ENCODE data around the gene CFAP126.
"Not testable (repeated sequence)": the region's sequence is repeated elsewhere in the genome, so short reads cannot be mapped to it uniquely, and the experiment has no call there.

The CFAP126 gene, protein sequence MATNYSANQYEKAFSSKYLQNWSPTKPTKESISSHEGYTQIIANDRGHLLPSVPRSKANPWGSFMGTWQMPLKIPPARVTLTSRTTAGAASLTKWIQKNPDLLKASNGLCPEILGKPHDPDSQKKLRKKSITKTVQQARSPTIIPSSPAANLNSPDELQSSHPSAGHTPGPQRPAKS

DNA sequence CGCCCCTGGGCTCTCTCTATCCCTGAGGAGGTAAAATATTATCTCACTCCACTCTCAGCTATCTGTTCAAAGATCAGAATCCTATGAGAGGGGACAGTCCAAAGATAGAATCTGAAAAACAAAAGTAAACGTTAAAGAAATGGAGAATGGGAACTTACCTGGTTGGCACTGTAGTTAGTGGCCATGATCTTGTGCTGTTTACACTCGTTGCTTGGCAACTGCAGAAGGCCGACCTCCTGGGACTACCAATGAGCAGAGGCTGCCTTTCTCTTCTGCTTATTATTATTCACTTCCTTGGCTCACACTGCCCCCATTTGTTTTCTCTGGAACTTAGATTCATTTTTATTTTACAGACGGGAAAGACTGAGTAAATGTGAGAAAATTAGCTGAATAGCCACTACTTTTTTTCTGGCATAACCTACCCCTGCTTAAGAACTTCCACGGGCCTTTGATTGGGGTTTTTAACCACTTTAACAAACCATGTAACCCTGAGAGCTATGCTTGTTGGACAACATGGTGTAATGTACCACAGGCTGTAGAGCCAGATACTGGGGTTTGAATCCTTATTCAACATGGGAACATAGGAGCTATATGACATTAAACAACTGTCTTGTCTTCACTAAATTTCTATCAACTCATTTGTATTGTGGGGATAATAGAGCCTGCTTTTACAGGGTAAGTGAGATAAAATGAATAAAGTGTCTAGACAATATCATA is at the start of gene CFAP126:
Gene CFAP126, minus strand, starts transcription at position 193 of the 717 bp plus-strand sequence. Its CDS starts 8 bp downstream, at position 185.
- in situ Hi-C loops (cut with HindIII; ENCODE audit: low sequenced_read_pairs) = loop anchor here (25.0 kb wide), 1 partner anchor 156 kb away; the partner anchor contains the start of genes APOA2, FCER1G and NDUFS2

DNA sequence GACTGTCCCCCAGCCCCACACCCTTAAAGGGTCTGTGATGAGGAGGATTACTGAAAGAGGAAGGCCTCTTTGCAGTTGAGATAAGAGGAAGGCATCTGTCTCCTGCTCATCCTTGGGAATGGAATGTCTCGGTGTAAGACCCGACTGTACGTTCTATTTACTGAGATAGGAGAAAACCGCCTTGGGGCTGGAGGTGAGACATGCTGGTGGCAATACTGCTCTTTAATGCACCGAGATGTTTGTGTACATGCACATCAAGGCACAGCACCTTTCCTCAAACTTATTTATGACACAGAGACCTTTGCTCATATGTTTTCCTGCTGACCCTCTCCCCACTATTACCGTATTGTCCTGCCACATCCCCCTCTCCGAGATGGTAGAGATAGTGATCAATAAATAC is 45.4 kb upstream of the CFAP126 start:
- in situ Hi-C loops (cut with HindIII; ENCODE audit: low sequenced_read_pairs) = not testable (repeated sequence)

DNA sequence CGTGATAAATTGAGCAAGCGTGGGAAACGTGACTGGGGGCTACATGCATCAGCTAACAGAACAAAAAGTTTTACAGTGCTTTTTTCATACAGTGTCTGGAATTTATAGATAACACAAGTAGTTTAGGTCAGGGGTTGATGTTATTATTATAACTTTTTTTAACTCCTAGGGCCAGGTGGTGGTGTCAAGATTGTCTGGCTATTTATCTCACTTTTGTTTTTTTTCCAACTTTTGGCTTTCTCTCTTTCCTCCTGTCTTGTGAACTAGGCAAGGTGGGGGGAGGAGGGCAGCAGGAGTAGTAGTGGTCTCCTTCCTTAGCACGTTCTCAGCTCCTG is 42.9 kb upstream of the CFAP126 start:
- in situ Hi-C loops (cut with HindIII; ENCODE audit: low sequenced_read_pairs) = not testable (repeated sequence)

DNA sequence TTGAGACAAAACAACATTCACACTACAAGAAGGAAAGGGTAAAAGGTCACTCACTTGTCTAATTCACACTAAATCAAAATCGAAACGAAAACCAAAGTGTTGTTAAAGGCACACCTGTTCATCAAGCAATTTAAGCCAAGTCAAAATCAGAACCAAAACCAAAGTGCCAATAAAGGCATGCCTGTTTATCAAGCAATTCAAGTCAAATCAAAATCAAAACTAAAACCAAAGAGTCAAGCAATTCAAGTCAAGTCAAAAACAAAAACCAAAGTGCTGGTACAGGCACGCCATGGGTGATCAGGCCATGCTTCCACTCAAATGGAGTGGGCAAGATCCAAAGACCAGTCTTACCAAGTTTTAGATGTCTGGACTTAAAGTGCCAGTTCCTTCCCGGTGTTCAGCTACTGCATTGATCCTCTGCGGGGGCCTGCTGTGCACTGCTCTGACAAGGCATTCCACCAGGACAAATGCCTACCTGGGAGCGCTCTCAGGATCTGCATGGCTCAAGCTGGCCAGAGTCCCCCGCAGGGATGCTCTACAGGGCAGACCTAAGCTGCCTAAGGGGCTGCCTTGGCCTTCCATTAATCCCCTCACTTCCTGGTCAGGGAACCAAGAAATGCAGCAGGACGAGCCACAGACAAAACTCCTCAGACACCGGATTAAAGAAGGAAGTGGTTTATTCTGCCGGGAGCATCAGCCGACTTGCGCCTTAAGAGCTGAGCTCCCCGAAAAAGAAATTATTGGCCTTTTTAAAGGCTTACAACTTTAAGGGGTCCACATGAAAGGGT is 42.4 kb upstream of the CFAP126 start:
- in situ Hi-C loops (cut with HindIII; ENCODE audit: low sequenced_read_pairs) = not testable (repeated sequence)

DNA sequence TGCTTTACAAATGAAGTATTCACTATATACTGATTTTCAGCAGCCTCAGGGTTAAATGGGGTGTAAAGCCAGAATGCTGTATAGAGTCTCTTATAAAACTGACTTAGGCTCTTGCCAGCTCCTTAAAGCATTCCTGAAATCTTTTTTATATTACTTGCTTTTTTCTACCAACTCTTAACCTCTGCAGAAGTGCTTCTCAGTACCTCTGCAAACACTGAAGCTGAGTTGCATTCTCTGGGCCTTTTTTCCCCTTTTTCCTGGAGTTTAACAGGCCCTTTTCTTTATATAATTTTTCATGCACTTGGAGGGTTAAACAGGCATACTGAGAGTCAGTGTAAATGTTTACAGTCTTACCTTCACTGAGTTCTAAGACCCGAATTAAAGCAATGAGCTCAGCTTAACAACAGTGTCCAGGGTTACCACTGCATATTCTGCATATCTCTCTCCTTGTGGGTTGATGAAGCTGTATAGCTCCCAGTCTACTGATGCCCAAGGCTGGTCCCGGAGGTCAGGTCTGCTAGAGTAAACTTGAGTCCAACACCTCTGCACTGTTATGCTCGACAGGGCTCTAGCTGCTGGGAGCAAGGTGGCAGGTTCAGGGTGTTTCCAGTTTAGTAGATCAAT is 40.9 kb upstream of the CFAP126 start:
- in situ Hi-C loops (cut with HindIII; ENCODE audit: low sequenced_read_pairs) = no loop called here

DNA sequence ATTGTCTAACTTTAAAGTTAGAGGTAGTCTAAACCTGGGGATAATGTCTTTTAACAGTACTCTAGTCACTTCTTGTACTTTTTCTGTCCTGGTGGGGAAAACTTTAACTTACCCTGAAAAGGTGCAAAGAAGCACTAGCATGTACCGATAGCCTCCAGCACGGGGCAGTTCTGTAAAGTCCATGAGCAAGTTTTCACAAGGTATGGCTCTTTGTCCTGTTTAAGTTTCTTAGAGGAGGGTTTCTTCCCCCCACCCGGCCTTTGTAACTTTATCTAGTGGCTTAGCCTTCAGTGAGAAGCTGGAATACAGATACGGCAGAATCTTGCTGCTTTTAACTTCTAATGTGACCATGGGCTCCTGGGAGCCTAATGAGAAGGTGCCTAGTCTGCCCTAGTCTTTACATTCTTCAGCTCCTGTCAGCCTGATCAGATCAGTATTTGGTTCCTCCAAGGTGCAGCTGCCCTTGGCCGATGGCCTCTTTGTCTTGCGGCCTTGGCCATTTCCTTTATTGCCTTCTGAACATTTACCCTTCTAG is 39.8 kb upstream of the CFAP126 start:
- in situ Hi-C loops (cut with HindIII; ENCODE audit: low sequenced_read_pairs) = no loop called here

DNA sequence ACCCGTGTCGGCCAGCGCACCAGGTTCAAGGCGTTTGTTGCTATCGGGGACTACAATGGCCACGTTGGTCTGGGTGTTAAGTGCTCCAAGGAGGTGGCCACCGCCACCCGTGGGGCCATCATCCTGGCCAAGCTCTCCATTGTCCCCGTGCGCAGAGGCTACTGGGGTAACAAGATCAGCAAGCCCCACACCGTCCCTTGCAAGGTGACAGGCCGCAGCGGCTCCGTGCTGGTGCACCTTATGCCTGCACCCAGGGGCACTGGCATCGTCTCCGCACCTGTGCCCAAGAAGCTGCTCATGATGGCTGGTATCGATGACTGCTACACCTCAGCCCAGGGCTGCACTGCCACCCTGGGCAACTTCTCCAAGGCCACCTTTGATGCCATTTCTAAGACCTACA is 38.9 kb upstream of the CFAP126 start:
- in situ Hi-C loops (cut with HindIII; ENCODE audit: low sequenced_read_pairs) = not testable (repeated sequence)

DNA sequence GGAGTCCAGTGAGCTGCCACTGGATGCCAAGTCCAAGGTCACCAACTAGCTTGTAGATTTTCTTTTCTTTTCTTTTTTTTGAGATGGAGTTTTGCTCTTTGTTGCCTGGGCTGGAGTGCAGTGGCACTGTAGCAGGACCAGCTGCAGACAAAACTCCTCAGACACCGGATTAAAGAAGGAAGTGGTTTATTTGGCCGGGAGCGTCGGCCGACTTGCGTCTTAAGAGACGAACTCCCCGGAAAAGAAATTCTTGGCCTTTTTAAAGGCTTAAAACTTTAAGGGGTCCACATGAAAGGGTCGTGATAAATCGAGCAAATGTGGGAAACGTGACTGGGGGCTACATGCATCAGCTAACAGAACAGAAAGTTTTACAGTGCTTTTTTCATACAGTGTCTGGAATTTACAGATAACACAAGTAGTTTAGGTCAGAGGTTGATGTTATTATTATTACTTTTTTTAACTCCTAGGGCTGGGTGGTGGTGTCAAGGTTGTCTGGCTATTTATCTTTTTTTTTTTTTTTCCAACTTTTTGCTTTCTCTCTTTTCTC is 36.4 kb upstream of the CFAP126 start:
- in situ Hi-C loops (cut with HindIII; ENCODE audit: low sequenced_read_pairs) = no loop called here

DNA sequence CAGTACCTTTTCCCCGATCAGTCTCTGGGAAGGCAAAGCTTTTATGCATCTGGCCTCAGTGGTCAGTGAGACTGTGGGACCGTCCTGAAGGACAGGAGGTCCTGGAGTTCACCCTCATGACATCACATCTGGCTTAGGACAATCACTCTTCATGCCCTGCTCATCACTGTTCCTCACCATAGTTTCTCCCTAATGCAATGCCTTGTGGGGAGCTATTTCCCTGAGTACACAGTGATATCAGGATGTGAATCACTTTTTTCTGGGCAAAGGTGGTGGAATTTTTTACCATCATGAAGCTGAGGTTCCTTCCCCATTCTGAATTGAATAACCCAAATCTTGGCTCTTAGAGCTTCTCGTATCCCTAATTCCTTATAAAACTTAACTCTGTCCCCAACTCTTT is 34.8 kb upstream of the CFAP126 start:
- in situ Hi-C loops (cut with HindIII; ENCODE audit: low sequenced_read_pairs) = no loop called here

DNA sequence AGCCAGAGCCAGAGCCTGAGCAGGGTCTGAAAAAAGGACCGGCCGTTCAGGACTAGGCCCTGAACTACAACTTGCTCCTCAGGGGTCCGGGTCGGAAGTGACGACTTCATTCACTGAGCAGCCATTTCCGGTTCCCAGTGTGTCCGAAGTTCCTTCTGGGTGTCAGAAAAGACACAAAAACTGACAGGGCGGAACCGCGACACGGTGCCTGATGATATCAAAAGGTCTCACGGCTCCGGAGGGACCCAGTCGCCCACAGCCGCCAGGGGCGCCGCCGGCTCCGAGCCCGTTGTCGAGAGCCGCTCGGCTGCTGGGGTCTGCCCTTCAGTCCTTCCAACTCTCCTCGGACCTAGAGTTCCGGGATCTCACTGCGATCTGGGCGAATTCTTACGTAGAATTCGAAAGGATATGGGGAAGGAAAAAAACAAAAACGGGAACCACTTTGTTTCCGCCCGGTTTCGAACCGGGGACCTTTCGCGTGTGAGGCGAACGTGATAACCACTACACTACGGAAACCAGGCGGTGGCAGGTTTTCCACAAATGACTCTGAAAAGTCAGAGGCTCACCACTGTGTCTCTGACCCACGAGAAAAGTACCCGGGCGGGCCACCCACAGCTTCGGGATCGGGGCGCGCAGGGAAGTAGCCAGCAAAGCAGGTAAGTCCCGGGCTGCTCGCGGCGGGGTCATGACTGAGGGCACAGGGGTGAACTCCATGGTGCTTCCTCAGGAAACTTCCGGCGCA is 31.8 kb upstream of the CFAP126 start:
- in situ Hi-C loops (cut with HindIII; ENCODE audit: low sequenced_read_pairs) = no loop called here

DNA sequence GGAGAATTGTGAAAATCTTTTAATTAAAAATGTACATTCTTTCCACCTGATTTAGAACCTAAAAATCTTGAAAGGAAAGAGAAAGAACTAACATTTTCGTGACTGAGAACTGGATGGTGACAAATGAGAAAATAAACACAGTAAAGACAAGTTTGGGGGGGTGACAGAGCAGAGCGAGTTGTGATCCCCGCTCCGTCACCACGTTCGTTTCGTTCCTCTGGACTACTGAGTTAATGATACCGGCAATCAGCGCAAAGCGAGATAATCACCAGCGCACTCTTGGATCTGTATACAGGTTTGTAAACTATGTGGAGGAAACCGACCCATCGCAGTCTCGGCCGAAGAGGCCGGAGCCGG is 31.2 kb upstream of the CFAP126 start:
- in situ Hi-C loops (cut with HindIII; ENCODE audit: low sequenced_read_pairs) = no loop called here

DNA sequence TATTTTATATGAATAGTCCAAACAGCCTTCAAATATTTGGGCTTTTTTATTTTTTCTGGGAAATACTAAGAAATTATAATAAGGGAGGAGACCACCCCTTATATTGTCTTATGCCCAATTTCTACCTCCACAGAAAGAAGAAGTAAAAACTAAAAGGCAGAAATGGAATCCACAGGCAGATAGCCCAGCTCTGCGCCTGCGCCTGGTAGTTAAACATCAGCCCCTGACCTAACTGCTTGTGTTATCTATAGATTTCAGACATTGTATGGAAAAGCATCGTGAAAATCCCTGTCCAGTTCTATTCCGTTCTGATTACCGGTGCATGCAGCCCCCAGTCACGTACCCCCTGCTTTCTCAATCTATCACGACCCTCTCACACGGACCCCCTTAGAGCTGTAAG is 29.4 kb upstream of the CFAP126 start:
- in situ Hi-C loops (cut with HindIII; ENCODE audit: low sequenced_read_pairs) = not testable (repeated sequence)

DNA sequence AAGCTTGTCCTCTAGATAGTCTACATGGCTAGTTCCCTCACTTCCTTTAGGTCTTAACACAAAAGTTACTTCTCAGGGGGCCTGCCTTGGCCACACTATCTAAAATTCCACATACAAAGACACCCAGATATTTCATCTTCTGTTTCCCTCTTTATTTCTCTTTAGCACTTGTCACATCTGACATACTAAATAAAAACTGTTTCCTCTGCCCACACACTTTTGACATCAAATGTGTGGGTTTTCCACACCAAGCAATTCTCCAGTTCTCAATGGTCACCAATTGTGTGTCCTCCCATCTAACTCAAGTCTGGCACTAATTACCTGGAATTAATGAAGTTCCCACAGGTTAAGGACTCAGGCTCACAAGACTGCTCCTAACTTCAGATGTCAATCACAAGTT is 25.5 kb upstream of the CFAP126 start:
- in situ Hi-C loops (cut with HindIII; ENCODE audit: low sequenced_read_pairs) = no loop called here

DNA sequence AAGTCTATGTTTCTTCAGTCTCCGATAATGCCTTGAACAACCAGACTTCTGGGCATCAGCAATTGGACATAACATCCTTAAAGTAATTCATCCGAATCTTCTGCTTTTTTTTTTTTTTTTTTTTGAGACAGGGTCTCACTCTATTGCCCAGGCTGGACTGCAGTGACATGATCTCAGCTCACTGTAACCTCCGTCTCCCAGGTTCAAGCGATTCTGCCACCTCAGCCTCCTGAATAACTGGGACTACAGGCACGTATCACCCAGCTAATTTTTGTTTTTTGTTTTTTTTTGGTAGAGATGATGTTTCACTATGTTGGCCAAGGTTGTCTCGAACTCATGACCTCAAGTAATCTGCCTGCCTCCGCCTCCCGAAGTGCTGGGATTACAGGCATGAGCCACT is 23.9 kb upstream of the CFAP126 start:
- in situ Hi-C loops (cut with HindIII; ENCODE audit: low sequenced_read_pairs) = no loop called here

DNA sequence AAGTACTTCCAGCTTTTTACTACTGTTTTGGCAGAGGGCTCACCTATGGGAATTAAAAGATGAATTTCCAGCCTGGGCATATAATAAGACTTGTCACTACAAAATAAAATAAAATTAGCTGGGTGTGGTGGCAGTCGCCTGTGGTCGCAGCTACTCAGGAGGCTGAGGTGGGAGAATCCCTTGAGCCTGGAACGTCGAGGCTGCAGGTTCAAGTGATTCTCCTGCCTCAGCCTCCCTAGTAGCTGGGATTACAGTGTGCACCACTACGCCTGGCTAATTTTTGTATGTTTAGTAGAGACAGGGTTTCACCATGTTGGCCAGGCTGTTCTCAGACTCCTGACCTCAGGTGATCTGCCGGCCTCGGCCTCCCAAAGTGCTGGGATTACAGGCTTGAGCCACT is 23.5 kb upstream of the CFAP126 start:
- in situ Hi-C loops (cut with HindIII; ENCODE audit: low sequenced_read_pairs) = not testable (repeated sequence)

DNA sequence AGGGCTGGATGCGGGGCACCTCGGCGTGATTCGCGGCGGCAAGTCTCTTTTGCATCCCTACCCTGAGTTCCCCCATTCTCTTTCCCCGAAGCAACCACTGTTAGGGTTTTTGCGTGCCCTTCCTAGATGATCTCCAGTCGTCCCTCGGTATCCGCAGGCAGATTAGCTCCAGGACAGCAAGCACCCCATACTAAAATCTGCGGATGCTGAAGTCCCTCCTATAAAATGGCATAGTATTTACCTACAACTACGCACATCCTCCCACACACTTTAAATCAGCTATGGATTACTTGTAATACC is 22.8 kb upstream of the CFAP126 start:
- in situ Hi-C loops (cut with HindIII; ENCODE audit: low sequenced_read_pairs) = no loop called here

DNA sequence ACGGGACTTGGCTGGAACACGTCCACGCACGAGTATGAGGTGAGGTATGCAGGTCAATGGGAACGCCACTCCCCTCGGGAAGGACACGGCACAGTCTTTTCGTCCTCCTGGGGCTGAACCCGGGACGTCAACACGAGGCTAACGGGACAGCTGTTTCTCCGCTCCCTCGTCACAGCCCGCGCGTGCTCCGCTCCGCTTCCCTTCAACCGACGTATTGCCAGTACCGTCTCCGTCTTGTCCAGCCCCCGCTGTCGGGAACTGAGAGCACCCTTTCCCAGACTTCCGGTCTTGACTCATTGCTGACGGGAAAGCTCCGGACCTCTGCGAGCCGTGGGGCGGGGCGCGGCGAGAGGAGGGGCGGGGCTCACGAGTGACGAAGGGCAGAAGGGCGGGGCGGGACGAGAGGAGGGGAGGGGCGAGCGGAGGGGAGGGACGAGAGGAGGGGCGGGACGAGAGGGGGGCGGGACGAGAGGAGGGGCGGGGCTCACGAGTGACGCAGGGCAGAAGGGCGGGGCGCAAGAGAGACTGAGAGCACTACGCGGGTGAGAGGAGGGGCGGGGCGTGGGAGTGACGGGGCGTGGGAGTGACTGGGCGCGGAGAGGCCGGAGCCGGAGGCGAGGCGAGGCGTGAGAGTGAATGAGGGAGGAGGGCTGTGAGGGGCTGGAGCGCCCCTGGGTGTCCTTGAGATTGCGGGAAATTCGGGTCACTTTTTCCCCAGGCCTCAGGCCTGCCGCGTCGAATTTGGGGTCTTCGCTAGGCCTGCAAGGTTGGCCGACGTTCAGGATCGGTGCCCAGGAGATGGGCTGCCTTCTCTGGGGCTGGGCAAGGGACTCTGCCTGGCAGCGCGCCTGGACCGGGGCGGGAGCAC is 22.2 kb upstream of the CFAP126 start:
- in situ Hi-C loops (cut with HindIII; ENCODE audit: low sequenced_read_pairs) = no loop called here

DNA sequence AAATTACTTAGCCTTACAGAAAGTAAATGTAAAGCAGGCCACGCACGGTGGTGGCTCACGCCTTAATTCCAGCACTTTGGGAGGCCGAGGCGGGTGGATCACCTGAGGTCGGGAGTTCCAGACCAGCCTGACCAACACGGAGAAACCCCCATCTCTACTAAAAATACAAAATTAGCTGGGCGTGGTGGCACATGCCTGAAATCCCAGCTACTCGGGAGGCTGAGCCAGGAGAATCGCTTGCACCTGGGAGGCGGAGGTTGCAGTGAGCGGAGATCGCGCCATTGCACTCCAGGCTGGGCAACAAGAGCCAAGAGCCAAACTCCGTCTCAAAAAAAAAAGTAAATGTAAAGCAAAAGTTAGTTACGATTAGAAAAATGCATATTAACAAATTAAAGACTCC is 21.5 kb upstream of the CFAP126 start:
- in situ Hi-C loops (cut with HindIII; ENCODE audit: low sequenced_read_pairs) = not testable (repeated sequence)

DNA sequence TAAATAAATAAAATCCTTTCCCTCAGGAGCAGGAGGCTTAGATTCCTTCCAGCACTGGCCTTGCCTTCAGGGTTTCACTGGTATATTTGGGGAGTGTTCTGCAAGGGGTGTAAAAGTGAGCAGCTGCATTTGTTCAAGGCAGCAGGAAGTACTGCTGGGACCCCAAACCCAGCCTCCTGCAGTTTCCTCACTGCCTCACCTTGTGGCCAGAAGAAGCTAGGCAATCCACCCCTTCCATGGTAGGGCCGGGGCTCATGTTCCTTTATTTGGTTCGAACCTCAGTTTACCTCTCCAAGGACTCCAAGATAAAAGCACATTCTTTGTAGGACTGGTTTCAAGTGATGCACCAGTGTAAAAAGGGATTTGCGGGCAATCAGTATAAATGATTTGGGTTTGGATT is 21.0 kb upstream of the CFAP126 start:
- in situ Hi-C loops (cut with HindIII; ENCODE audit: low sequenced_read_pairs) = no loop called here
